GM12878 (cell line): ENCODE measurements around the gene MBD5. TPM values are rescaled to one million over a fixed set of nuclear protein-coding genes. Genes with fewer than 3 reads are reported as not detected.

ENCODE experiments used
- ATAC-seq: fragments of 200-7000 bp; cut with Tn5 transposase; 3 replicates; pipeline ENCODE4 v1.9.1; 2020; ENCODE audit warnings: mild to moderate bottlenecking, moderate library complexity
- BruUV-seq: library from RNA; stranded (reverse); fragments of 400-500 nt; replicated peaks from 2 replicates; lab custom pipeline; 2021; lab: Mats Ljungman, UMichigan
- CTCF ChIA-PET: fragments of 300-600 bp; sonication (Branson Sonifier 250); formaldehyde crosslinking; extraction: SDS; loops from one replicate; lab custom pipeline; 2021; ENCODE audit warnings: inconsistent platforms; lab: Yijun Ruan, JAX
- POLR2A ChIA-PET: fragments of 350-600 bp; formaldehyde crosslinking; extraction: SDS; loops from one replicate; lab custom pipeline; 2021; ENCODE audit warnings: inconsistent platforms; lab: Charles Lee
- RAD21 ChIA-PET: fragments of 300-600 bp; sonication (Branson Sonifier 250); formaldehyde crosslinking; loops from one replicate; lab custom pipeline; 2023; ENCODE audit warnings: antibody characterized with exemption; ENCODE audit not compliant: unreplicated experiment; lab: Charles Lee
- SMC1A ChIA-PET: fragments of 300-600 bp; sonication (Branson Sonifier 250); formaldehyde crosslinking; loops from one replicate; lab custom pipeline; 2023; ENCODE audit not compliant: unreplicated experiment, uncharacterized antibody; lab: Charles Lee
- DNase-seq: peaks from one replicate; pipeline ENCODE4 v3.0.0-alpha.2; 2011; ENCODE audit warnings: low read depth, low spot score
- FAIRE-seq: peaks from 3 replicates; lab custom pipeline; 2011; peaks lifted over from hg19 to GRCh38; lab: Jason Lieb, UNC
- H2AFZ ChIP-seq: 2 replicates; pipeline ENCODE4 v1.6.0; 2011; ENCODE audit warnings: low read depth, low read length, control low read depth; ENCODE audit not compliant: control insufficient read depth
- H3K27ac ChIP-seq: 2 replicates; pipeline ENCODE4 v1.5.1; 2011; ENCODE audit warnings: control low read depth; ENCODE audit not compliant: control insufficient read depth, insufficient read depth
- H3K27me3 ChIP-seq, 2 experiments: replicated peaks in 1 of 2; 2 replicates each; pipeline versions ENCODE4 v1.6.0 to v1.6.1; 2011; ENCODE audit warnings: low read length in 1 of 2; ENCODE audit not compliant: control insufficient read depth in 2 of 2, insufficient read depth in 2 of 2
- H3K36me3 ChIP-seq, 2 experiments: 2 replicates each; pipeline ENCODE4 v1.5.1; 2011; ENCODE audit warnings: low read length in 1 of 2; ENCODE audit not compliant: control insufficient read depth in 2 of 2, insufficient read depth in 2 of 2
- H3K4me1 ChIP-seq: 2 replicates; pipeline ENCODE4 v1.6.1; 2011; ENCODE audit warnings: mild to moderate bottlenecking, low read length, moderate library complexity, mixed read lengths; ENCODE audit not compliant: control insufficient read depth, insufficient read depth
- H3K4me2 ChIP-seq: 2 replicates; pipeline ENCODE4 v1.6.0; 2011; ENCODE audit warnings: control low read depth; ENCODE audit not compliant: control insufficient read depth, insufficient read depth
- H3K4me3 ChIP-seq: fragments of 200-600 bp; sonication (generic); 2 replicates; pipeline ENCODE4 v1.5.1; 2016
- H3K79me2 ChIP-seq: 2 replicates; pipeline ENCODE4 v1.6.0; 2011; ENCODE audit warnings: low read length; ENCODE audit not compliant: control insufficient read depth, insufficient read depth
- H3K9ac ChIP-seq: 2 replicates; pipeline ENCODE4 v1.8.0; 2011; ENCODE audit warnings: low read length, control low read depth, mixed read lengths; ENCODE audit not compliant: control insufficient read depth, insufficient read depth
- H3K9me3 ChIP-seq: replicated peaks from 3 replicates; pipeline ENCODE4 v1.5.1; 2011; ENCODE audit warnings: mild to moderate bottlenecking, low read length; ENCODE audit not compliant: control insufficient read depth, insufficient read depth
- H4K20me1 ChIP-seq: 2 replicates; pipeline ENCODE4 v1.6.0; 2011; ENCODE audit not compliant: control insufficient read depth, insufficient read depth
- CHD1 ChIP-seq: IDR thresholded peaks from 2 replicates; pipeline ENCODE4 v1.6.1; 2012; ENCODE audit warnings: low read depth, low read length, improper control_type of control experiment
- CUX1 ChIP-seq: IDR thresholded peaks from 2 replicates; pipeline ENCODE4 v1.6.1; 2012; ENCODE audit warnings: improper control_type of control experiment, low read depth, low read length; ENCODE audit not compliant: insufficient replicate concordance
- FOS ChIP-seq: IDR thresholded peaks from 3 replicates; pipeline ENCODE4 v1.6.1; 2011; ENCODE audit warnings: borderline replicate concordance; ENCODE audit not compliant: insufficient read length; ENCODE audit errors: extremely low read depth
- NR2C2 ChIP-seq: IDR thresholded peaks from 2 replicates; pipeline ENCODE4 v1.6.1; 2011; ENCODE audit warnings: borderline replicate concordance, low read depth; ENCODE audit not compliant: control insufficient read depth, insufficient read length
- SKIL ChIP-seq: fragments of 450-650 bp; IDR thresholded peaks from 2 replicates; pipeline ENCODE4 v1.6.1; 2017; ENCODE audit warnings: mild to moderate bottlenecking, low read depth, inconsistent platforms; ENCODE audit not compliant: poor library complexity, severe bottlenecking
- ZNF207 ChIP-seq: fragments of 450-650 bp; IDR thresholded peaks from 2 replicates; pipeline ENCODE4 v1.6.1; 2014; ENCODE audit warnings: antibody characterized with exemption, mild to moderate bottlenecking, borderline replicate concordance
- WGBS: methylation state at CpG from one replicate; pipeline ENCODE4 v1.1.6; 2016; ENCODE audit warnings: low lambda C conversion rate; ENCODE audit not compliant: insufficient replicate concordance, insufficient coverage; ENCODE audit errors: missing lambda C conversion rate; 5-methylcytosine and 5-hydroxymethylcytosine counted together
- in situ Hi-C: fragments of 300-500 bp; cut with MboI; formaldehyde crosslinking; loops from 9 replicates; pipeline ENCODE4 v1.14.3; 2018; ENCODE audit warnings: mixed read lengths
- intact Hi-C: fragments of 100-400 bp; cut with micrococcal nuclease; formaldehyde crosslinking; loops from one replicate; pipeline ENCODE4 v1.14.2; 2022; ENCODE audit not compliant: unreplicated experiment
- polyA plus RNA-seq, 11 experiments: library from polyadenylated mRNA; depleted of rRNA in 4 of 11; unstranded in 6 of 11; stranded (reverse) in 5 of 11; fragments of >200 nt; fragmentation: Nextera tagmentation in 4 of 11; fragmentation: Illumina TruSeq in 1 of 11; extraction: Ambion mirVana in 4 of 11; extraction: Trizol in 1 of 11; gene quantifications; 1 replicate in 1 of 11; 2 replicates in 10 of 11; pipeline versions ENCODE4 v1.2.1 to v1.2.3, GENCODE V29; 2011 to 2016; ENCODE audit warnings: inconsistent platforms in 2 of 11, missing spikeins in 2 of 11, low read depth in 1 of 11
- total RNA-seq, 4 experiments: library from RNA; depleted of rRNA in 3 of 4; stranded (reverse); fragments of >200 nt in 3 of 4; fragmentation: Illumina TruSeq in 1 of 4; extraction: Trizol in 1 of 4; gene quantifications; 2 replicates each; pipeline versions ENCODE4 v1.2.1 to v1.2.3, GENCODE V29; 2013 to 2021

The MBD5 gene
- total and polyA plus RNA-seq, 10 of the 15 experiments (the other 5 are each of a cell fraction or from before 2014, with no cell fraction given), result 7.4 to 58.0 (median 21.2) TPM

- H3K36me3 ChIP-seq, result no peaks in the 10 kb centered on the region
- H3K4me1 ChIP-seq, result peaks cover 7% of the 10 kb centered on the region
- SMC1A ChIA-PET, result interaction anchor here (0.6 to 2.3 kb wide), 2 partner anchors 10 to 365 kb away, joined by 3 to 5 read pairs; no protein-coding TSS in a partner anchor
- intact Hi-C loops, result no loop called here
- BruUV-seq, result no TSS peak
- 80% methylated on average over 7 of the region's 7 CpGs for whole genome bisulfite sequencing
- no peak overlapping the region for H3K4me2 ChIP-seq
- CTCF ChIA-PET, result interaction anchor here (1.4 kb wide), 1 partner anchor 541 kb away, joined by 4 read pairs; no protein-coding TSS in a partner anchor
- no peak overlapping the region for H3K27ac ChIP-seq
- TF ChIP-seq NR2C2 (peak; percentile 8), ZNF207 (no peak)
- RAD21 ChIA-PET, result no interaction called here
- no peak overlapping the region for H3K9ac ChIP-seq
- no peaks in the 10 kb centered on the region for H3K27me3 ChIP-seq
- no peak for FAIRE-seq
- H3K4me3 ChIP-seq, result no peak overlapping the region
- H3K9me3 ChIP-seq, result no peaks in the 10 kb centered on the region
- ATAC-seq, result no peak
- H4K20me1 ChIP-seq, result no peaks in the 10 kb centered on the region
- no peak overlapping the region for H2AFZ ChIP-seq
- in situ Hi-C loops, result no loop called here
- H3K79me2 ChIP-seq, result no peaks in the 10 kb centered on the region
- POLR2A ChIA-PET, result no interaction called here
- DNase-seq, result no peak
Observed at GRCh38 chr2:148531235-148531634, 510.3 kb downstream of the MBD5 start.

GRCh38 chr2:148531669-148532428, 511.0 kb downstream of the MBD5 start:
- in situ Hi-C loops, result no loop called here
- Histone ChIP-seq H4K20me1 (no peaks in the 10 kb centered on the region), H3K79me2 (no peaks in the 10 kb centered on the region), H3K4me3 (no peak overlapping the region), H3K9me3 (no peaks in the 10 kb centered on the region), H2AFZ (no peak overlapping the region), H3K27ac (no peak overlapping the region), H3K36me3 (no peaks in the 10 kb centered on the region), H3K4me1 (peaks cover 7% of the 10 kb centered on the region), H3K9ac (no peak overlapping the region), H3K27me3 (no peaks in the 10 kb centered on the region), H3K4me2 (no peak overlapping the region)
- CTCF ChIA-PET, result interaction anchor here (1.4 kb wide), 1 partner anchor 542 kb away, joined by 4 read pairs; no protein-coding TSS in a partner anchor
- 48% methylated on average over 13 of the region's 13 CpGs for WGBS
- FAIRE-seq (no peak), DNase-seq (no peak), ATAC-seq (peak; percentile 20; the same call in 2 of the 3 replicates)
- RAD21 ChIA-PET, result no interaction called here
- SMC1A ChIA-PET, result interaction anchor here (0.6 to 2.3 kb wide), 2 partner anchors 10 to 366 kb away, joined by 3 to 5 read pairs; no protein-coding TSS in a partner anchor
- no TSS peak for BruUV-seq
- POLR2A ChIA-PET, result no interaction called here
- intact Hi-C loops, result no loop called here
- TF ChIP-seq SKIL, result no peak
- TF ChIP-seq CHD1, result no peak
- no peak for TF ChIP-seq CUX1
- no peak for TF ChIP-seq FOS
